NCI-H2196 (cell line): ENCODE results near the gene ZC3H8.
"Not testable (repeated sequence)": the region's sequence is repeated elsewhere in the genome, so short reads cannot be mapped to it uniquely, and the experiment has no call there.

Source experiments
- DNase-seq: peaks from one replicate; lab custom pipeline; 2025; ENCODE audit not compliant: unreplicated experiment; lab: John Stamatoyannopoulos, UW

ZC3H8 gene

DNA sequence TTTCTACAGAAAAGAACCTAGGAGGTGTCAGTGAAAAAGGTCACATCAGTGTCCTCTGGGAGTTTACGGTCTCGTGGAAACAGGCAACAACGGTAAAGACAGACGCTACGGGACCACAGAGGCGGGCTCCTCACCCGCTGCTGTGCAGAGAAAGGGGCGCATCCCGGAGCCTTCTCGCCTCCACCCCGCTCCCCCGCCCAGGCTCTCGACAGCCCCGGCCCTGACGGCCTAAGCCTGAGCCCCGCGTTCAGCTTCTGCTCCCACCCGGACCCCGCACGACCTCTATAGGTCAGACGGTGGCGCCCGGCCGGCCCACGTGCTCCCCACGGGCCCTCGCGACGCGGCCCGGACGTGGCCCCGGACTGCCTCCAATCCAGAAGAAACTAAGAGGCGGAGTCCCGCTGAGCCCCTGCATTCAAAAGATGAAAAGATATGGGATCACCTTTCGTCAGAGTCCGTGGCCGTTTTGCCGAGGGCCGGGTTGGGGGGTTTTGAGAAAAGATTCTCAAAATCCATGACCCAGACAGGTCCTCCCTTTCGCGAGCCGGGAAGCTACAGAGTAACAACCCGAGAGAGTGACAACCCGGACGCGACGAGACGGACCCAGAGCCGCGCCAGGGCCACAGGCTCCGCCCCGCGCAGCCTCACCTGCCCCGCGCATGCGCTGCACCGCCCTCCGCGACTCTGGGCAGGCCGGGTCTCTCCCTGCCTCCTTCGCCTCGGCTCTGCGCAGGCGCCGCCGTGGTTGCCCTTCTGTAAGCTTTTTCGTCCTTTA, at the start of gene ZC3H8:
Gene ZC3H8 (minus strand): TSS at position 577 of the 775 bp plus-strand sequence. CDS start 61 bp downstream, at position 516.
- DNase-seq: peak; percentile 93

DNA sequence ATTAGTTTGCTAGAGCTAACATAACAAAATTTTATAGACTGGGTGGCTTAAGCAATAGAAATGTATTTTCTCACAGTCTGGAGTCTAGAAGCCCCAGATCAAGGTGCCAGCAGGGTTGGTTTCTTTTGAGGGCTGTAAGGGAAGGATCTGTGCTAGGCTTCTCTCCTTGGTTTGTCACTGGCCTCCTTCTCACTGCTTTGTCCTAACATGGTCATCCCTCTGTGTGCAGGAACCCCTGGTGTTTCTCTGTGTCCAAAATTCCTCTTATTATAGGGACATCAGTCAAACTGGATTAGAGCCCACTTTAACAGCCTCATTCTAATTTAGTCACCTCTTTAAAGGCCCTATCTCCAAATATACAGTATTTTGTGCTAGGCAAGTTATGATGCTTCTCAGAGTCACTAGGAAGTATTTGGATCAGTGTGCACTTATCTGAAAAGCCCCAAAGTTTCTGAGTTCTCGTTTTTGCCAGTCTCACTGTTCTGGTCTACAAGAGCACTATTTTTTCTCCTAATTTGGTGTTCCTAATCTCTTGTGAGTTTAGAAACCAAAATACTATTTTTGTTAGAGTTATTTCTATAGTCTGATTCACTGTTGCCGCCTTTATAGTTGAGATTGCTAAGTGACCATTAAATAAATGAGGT, 49.6 kb upstream of the ZC3H8 start:
- DNase-seq: no peak

GRCh38 chr2:112301973-112302372, 47.1 kb upstream of the ZC3H8 start:
- DNase-seq: no peak

DNA sequence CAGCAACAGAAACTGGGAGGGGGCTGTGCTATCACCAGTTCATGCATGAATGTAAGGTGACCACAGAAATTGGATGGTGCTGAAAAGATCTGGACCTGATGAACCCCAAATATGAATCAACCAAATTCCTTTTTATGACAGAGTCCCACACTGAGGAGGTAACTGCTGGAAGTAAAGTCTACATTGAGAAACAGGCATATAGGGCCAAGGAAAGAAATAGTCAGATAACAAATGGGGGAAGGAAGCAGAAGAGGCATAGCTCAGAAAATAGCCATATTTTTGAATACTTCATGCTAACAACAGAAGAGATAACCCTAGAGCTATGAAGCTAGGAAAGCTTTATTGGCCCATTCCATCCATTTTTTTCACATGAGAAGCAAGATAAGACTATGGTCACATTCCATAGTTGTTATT, 46.3 kb upstream of the ZC3H8 start:
- DNase-seq: no peak

DNA sequence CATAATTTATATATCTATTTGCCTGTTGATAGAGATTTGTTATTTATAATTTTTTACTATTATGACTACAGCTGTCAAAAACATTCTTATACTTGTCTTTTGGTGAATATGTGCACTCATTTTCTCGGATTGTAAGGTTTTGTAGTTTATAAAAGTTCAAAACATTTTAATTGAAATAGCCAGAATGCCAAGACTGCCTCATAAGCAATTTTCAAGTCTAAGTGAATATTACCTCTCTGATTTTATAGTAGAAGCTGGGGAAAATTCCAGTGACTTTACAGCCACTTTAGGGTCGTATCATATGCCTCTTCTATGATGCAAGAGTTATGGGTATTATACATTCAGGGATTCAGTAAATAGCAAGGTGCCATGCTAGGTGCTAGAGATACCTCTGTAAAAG, 41.6 kb upstream of the ZC3H8 start:
- no peak for DNase-seq

GRCh38 chr2:112295407-112296078, 40.7 kb upstream of the ZC3H8 start:
- DNase-seq: no peak

GRCh38 chr2:112293636-112294401, 39.0 kb upstream of the ZC3H8 start:
- DNase-seq: no peak

- DNase-seq: no peak
Measured at GRCh38 chr2:112290648-112291047, 35.8 kb upstream of the ZC3H8 start.

DNA sequence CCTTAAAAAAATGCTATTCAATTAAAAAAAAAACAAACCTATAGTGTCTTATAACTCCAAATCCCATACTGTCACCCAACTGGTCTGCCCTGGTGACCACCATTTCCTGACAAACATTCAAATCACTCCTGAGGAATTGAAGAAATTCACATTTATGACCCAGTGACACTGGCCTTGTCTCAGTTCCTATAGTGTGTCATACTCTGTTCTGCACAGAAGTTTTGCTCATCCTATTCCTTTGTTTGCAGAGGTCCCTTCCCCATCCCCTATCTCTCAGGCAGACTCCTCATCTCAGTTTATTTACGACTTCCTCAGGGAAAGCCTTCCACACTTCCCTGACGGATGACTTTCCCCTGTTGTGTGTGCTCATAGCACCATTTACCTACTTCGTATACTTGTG, 35.2 kb upstream of the ZC3H8 start:
- no peak for DNase-seq

GRCh38 chr2:112283535-112283934, 28.7 kb upstream of the ZC3H8 start:
- DNase-seq: not testable (repeated sequence)

DNA sequence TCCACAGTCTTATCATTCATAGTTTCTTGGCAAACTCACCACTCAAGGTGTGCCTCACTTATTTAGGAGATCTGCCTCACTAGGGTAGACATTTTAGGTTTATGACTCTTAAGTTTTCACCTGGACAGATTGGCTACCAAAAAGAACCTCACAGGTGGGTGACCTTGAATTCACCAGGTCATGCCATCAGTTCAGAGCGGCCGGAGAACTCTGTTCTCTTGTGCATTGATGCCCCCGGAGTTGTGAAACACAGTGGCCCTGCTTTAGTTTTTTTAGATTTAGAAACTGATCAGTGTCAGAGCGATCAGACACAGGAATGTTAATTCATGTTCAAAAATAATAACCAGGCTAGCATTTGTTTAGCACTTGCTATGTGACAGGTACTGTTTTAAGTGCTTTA, 27.2 kb upstream of the ZC3H8 start:
- not testable (repeated sequence) for DNase-seq

DNA sequence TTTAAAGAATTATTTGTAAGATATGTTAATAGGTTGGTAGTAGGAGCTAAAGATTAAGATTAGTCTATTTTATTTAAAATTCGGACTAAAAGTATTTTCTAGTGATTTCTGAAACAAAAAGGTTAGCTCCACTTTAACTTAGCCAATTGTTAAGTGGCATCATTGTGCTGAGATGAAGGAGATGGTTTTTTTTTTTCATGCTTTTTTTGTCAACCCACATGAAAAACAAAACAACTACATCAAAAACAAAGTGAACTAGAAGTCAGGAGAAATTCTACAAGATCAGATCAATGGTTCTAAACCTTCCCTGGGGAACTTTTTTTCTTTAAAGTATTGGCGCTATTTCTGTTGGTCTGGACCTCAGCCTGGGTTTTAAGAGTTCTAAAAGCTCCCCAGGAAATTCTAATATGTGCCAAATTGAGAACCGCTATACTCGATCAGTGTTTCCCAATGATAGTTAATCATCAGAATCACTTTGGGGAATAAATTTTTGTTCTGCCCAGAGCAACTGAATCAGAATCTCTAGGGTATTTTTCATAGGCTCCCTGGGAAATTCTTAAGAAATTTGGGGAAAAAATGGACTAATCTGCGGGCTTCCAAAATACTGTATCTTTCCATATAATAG, 22.9 kb upstream of the ZC3H8 start:
- DNase-seq: no peak

GRCh38 chr2:112276954-112277353, 22.1 kb upstream of the ZC3H8 start:
- no peak for DNase-seq

GRCh38 chr2:112275887-112276773, 21.3 kb upstream of the ZC3H8 start:
- DNase-seq: peak; percentile 84

DNA sequence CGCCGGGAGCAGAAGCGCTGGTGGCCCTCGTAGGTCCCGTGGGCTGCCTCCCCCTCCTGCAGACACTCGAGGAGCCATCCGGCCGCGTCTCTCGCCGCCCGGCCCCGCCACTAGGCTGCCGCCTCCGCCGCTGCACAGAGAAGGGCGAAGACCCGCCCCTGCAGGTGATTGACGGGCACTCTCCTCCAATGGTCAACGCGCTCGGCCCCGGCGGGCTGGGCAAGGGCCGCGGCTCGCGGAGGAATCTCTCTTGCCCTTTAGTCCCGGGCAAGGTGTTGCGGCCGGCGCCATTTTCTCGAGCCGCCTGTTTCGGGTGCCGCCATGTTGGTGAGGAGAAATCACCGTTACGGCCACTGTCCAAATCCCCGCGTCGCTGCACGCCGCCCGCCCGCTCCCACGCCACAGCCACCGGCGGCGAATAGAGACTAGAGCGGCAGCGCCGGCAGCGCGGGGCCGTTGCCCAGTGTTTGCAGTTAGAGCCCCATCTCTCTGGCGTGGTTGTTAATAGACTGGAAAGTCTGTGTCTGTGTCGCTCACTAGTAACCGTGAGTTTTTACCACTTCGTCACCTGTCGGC, 20.6 kb upstream of the ZC3H8 start, which contains the start of gene ZC3H6:
Gene ZC3H6 (plus strand): TSS at position 287 of the 576 bp plus-strand sequence. CDS start 398 bp downstream, outside the sequence.
- DNase-seq: peak; percentile 98

GRCh38 chr2:112273349-112273748, 18.5 kb upstream of the ZC3H8 start:
- DNase-seq: no peak

GRCh38 chr2:112272669-112273068, 17.8 kb upstream of the ZC3H8 start:
- DNase-seq: no peak

DNA sequence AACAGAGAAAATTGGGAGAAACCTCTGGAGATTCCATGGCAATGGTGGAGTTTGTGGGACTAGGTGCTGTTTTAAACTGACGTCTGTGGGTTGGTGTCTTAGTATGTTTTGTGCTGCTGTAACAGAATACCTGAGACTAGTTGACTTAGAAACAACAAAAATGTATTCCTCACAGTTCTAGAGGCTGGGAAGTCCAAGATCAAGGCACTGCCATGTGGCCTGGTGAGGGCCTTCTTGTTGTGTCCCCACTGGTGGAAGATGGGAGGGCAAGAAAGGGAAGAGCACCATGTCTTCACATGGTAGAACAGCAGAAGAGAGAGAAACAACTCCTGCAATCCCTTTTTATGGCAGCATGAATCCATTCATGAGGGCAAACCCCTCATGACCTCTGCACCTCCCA, 13.7 kb upstream of the ZC3H8 start:
- DNase-seq: no peak

- no peak for DNase-seq
Measured at GRCh38 chr2:112262876-112263275, 8.0 kb upstream of the ZC3H8 start.
